ENCODE measurements around the gene KIAA1217.

DNA sequence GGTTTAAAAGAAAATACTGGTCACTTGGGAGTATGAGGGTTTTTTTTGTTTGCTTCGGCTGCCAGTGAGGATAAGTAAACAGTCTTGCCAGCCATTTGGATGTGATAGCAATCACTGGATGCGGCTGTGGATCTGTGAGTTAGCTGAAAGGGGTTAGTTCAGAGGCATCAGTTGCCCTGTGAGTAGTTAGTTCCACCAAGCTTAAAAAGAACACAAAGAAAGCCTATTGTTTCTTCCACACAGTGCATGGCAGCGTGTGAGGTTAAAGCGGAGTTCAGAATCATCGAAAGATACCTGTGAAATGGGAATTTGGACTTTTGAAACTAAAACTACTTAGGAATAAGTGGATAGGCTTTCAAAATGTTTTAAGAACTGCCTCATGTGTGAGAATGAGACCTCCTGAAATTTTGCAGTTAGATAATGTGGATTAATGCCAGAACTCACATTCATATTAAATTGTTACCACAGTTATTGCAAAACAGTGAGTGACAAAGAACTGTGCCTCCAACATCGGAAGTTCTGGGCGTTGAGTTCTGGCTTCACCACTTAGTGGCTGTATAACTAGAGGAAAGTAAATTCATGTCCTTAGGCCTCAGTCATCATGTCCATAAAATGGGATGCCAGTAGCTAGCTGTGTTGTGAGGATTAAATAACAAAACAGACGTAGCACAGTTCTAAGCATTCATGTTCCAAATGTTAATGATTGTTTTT is 31.3 kb downstream of the KIAA1217 start:
- TF ChIP-seq POLR2AphosphoS5 (IDR thresholded peaks at IDR 0.05; ENCODE audit: low read depth, low read length), result no peak
- no peak for TF ChIP-seq CTCF (IDR thresholded peaks at IDR 0.05; ENCODE audit: control extremely low read depth in 1 of 3, insufficient read depth in 1 of 3, low read depth in 1 of 3, low read length in 3 of 3)
- TF ChIP-seq ZNF274 (IDR thresholded peaks at IDR 0.05; ENCODE audit: borderline replicate concordance, extremely low read depth, low read length), result no peak
- TF ChIP-seq EZH2 (IDR thresholded peaks at IDR 0.05; ENCODE audit: low read depth, low read length, severe bottlenecking), result no peak
- TF ChIP-seq, protein P1, sequence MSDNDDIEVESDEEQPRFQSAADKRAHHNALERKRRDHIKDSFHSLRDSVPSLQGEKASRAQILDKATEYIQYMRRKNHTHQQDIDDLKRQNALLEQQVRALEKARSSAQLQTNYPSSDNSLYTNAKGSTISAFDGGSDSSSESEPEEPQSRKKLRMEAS (IDR thresholded peaks at IDR 0.05), result no peak
- TF ChIP-seq RNF2 (IDR thresholded peaks at IDR 0.05; ENCODE audit: borderline replicate concordance, low read depth, low read length, missing control alignments, poor library complexity, severe bottlenecking), result no peak

All from H1 (cell line).